NCI-H128 (cell line): ENCODE measurements around the gene PEX26.
"Not testable (repeated sequence)": the region's sequence is repeated elsewhere in the genome, so short reads cannot be mapped to it uniquely, and the experiment has no call there.

Experiments
- DNase-seq: peaks from one replicate; lab custom pipeline; 2025; ENCODE audit not compliant: unreplicated experiment; lab: John Stamatoyannopoulos, UW

The PEX26 gene

DNA sequence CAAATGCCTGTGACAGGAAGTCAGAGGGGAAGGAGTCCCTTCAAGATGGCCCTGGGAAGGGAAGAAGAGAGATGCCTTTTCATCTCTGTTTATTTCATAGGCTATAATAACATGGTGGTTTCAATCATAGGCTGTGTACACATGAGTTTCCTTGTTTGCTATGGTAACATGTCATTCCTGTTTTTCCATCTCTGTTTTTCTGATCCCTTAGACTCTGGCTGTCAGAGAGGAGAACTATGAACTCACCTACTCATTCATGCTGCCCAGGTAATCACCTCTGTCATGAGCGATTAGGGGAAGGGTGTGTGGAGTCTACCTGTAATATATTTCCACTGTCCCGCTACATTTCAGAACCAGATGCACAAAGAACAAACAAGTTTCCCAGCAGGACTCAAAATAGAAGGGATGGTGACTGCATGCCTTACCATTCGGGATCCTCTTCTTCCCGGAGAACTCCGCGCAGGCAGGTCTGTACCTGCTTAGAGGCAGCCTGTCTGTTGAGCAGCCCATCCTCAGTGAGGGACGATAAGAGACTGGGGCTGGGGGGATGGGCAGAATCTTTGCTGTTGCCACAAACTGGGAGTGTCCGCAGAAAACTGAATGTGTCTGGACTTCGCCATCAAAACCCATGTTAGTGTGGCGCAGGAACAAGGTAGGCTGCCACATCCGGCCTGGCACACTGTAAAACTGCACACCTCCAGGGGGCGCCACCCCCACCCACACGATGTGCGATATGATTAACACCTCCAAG, 7.1 kb upstream of the PEX26 start:
- DNase-seq, result no peak

GRCh38 chr22:18071307-18071967, 6.4 kb upstream of the PEX26 start:
- not testable (repeated sequence) for DNase-seq

- DNase-seq, result no peak
Measured at GRCh38 chr22:18071968-18072310, 5.9 kb upstream of the PEX26 start.

DNA sequence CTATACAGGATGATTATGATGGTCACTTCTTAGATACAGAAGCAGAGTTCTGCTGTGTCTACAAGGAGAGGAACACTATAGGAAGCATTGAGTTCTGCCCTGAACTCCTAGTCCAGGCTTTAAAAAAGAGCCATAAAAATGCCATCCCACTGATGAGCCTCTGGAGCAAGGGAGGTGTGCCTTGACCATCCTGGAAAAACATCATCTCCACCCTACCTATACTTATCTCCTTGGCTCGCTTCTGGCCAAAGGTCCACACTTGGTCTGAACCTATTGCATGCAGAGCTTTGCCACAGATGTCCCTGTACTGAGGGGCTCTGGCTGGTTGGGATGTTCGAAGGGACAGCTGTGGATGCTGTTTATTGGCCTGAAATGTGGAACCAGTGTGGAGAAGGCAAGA, 4.3 kb upstream of the PEX26 start:
- DNase-seq, result no peak

- not testable (repeated sequence) for DNase-seq
Measured at GRCh38 chr22:18073927-18074326, 3.9 kb upstream of the PEX26 start.

DNA sequence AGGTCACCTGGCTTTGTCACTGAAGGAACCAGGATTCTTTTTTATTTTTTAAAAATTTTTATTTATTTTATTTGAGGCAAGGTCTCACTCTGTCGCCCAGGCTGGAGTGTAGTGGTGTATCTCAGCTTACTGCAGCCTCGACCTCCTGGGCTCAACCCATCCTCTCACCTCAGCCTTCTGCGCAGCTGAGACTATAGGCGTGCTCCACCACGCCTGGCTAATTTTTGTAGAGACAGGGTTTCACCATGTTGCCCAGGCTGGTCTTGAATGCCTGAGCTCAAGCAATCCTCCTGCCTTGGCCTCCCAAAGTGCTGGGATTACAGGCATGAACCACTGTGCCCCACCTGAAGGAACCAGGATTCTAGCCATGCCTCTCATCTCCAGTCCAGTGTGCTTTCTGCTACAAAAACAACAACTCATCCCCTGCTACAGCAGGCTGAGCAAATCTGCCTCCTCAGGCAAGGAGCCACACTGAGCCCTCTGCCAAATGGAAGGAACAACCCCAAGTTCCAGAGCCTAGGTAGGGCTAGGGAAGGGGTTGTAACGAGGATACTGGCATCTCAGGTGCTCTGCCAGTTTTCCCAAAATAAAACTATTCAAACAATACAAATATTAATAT, 2.6 kb upstream of the PEX26 start:
- no peak for DNase-seq

GRCh38 chr22:18075720-18076497, 1.9 kb upstream of the PEX26 start:
- peak; percentile 62 for DNase-seq

GRCh38 chr22:18077087-18077638, 627 bp upstream of the PEX26 start:
- no peak for DNase-seq

DNA sequence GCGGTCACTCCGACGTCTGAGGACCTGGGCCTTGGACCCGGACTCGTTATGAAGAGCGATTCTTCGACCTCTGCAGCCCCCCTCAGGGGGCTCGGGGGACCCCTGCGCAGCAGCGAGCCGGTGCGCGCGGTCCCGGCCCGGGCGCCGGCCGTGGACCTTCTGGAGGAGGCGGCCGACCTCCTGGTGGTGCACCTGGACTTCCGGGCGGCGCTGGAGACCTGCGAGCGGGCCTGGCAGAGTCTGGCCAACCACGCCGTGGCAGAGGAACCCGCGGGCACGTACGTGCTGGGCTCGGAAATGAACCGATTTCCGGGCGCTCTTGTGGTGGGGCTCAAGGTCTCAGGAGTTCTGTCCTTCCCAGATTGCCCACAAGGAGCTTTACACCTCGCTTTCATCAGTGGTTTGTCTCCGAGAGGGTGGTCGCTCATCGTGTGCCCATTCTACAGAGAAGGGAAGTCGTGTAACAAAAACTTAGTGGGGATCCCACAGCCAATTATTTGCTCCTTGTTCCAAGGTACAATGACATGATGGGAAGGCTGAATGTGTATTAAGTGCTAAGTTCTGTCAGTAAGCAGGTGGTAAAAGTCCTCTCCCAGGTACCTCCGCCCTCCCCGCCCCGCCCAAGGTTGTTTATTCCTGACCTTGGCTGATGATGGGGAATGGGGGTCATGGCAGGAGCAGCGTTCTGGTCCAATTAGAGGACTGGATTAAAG, 695 bp downstream of the PEX26 start:
- no peak for DNase-seq

DNA sequence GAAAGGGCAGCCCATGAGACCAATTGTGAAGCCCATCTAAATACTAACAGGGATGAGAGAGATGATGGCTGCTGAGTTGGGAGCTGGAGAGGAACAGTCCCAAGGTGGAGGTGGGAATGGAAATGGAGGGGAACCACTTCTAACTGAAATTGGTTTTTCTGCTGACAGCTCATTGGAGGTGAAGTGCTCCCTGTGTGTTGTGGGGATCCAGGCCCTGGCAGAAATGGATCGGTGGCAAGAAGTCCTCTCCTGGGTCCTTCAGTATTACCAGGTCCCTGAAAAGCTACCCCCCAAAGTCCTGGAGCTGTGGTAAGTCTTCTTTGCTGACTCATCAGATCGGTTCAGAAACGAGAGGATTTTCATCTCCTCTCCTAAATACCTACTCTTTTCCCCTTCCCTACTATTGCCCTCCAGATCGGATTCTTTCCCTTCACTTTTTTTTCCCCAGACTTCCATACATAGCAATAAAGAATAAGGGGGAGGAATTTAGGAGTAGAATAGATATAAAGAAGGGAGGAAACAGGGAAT, 2.0 kb downstream of the PEX26 start:
- DNase-seq, result no peak

- DNase-seq, result no peak
Measured at GRCh38 chr22:18081416-18081815, 3.6 kb downstream of the PEX26 start.

DNA sequence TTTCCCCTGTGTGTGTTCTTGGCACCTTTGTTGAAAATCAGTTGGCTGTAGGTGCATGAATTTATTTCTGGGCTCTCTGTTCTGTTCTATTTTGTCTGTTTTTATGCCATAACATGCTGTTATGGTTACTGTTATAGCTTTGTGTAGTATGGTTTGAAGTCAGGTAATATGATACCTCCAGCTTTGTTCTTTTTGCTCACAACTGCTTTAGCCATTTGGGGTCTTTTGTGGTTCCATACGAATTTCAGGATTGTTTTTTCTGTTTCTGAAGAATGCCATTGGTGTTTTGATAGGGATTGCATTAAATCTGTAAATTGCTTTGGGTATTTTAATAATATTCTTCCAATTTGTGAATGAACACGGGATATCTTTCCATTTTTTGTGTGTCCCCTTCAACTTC, 4.7 kb downstream of the PEX26 start:
- DNase-seq, result no peak

DNA sequence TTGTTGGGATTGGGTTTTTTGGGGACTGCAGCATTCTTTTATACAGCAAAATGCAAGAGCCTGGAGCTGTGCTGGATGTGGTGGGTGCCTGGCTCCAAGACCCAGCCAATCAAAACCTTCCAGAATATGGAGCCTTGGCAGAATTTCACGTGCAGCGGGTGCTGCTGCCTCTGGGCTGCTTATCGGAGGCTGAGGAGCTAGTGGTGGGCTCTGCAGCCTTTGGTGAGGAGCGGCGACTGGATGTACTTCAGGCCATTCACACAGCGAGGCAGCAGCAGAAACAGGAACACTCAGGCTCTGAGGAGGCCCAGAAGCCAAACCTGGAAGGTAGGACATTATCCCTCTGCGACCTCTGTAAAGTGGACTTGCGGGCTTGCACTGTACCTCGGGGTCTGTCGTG, 5.6 kb downstream of the PEX26 start:
- no peak for DNase-seq

- DNase-seq, result no peak
Measured at GRCh38 chr22:18085188-18085587, 7.4 kb downstream of the PEX26 start.

- no peak for DNase-seq
Measured at GRCh38 chr22:18087350-18087855, 9.6 kb downstream of the PEX26 start.

DNA sequence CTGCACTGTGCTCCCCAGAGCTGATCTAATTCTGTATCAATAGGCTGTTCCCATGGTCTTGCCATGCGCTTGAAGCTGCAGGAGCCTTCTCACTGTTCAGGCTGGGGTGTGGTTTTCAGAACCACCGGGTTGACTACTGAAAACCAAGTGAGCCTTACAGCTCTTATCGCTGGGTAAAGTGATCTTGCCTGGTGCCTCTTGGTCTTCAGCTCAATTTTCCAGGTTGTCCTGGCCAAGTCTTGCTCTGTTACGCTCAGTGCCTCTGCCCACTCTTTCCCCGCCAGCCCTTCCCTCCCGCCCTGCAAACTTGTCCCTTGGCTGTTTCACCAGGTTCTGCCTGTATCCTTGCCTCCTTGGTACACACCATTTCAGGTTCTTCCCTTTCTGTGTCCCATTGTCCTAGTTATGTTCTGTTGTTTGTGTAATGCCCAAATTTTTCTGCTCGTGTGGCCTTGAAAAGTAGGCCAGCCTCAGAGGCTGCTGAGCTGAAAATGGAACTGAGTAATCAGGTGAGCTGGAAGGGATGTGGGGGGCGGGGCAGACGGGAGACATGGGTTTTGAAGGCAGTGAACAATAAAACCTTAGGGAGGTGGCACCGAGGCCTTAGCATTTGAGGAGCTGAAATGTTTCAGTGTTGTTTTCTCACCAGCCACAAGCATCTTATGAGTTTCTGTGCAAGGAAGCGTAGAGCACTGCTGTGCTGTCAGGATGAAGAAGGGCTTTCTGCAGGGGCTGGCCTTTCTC, 11.2 kb downstream of the PEX26 start:
- DNase-seq, result no peak

DNA sequence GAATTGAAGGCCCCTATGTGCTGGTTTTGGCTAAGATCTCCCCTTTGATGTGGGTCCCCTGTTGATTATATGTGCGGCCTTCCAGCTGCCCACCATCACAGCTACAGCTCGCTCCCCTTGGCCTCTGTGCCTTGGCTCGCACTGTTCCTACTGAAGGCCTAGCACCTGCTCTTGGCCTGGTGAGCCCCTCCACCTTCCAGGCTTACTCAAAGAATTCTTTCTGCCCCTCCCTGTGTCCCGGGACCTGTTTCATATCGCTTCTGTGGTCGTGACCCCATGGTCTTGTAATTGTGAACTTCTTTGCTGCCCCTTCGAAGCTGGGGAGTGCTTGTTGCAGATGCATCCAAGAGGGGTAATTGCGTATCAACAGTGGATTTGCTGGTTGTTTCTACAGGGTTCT, 12.5 kb downstream of the PEX26 start:
- DNase-seq, result no peak

- DNase-seq, result no peak
Measured at GRCh38 chr22:18091478-18091877, 13.7 kb downstream of the PEX26 start.

- DNase-seq, result no peak
Measured at GRCh38 chr22:18091916-18092526, 14.2 kb downstream of the PEX26 start.
